ENCODE measurements around the gene BORCS8. TPM values are rescaled to one million over a fixed set of nuclear protein-coding genes. Genes with fewer than 3 reads are reported as not detected.

The BORCS8 gene
- total and polyA plus RNA-seq, 9 donors = 5.4 to 19.0 (median 15.0) TPM

- peak; percentile 89 to 95 (median 92) for DNase-seq
- 4 to 5% (median 5%) methylated on average over 56 to 60 of the region's 60 CpGs for WGBS, 3 donors
- peak within 1 kb of the TSS; percentile 51 for H3K4me3 ChIP-seq
- H3K9me3 ChIP-seq = no peaks in the 10 kb centered on the region
- no peaks in the 10 kb centered on the region for H3K27me3 ChIP-seq
- no peaks in the 10 kb centered on the region for H3K36me3 ChIP-seq
- TF ChIP-seq EP300 (IDR thresholded peaks at IDR 0.05) (no peak), CTCF (IDR thresholded peaks at IDR 0.05) (peak in 1 of 3 donors; percentile 4), POLR2A (IDR thresholded peaks at IDR 0.05) (no peak)
- H3K4me1 ChIP-seq (ENCODE audit: insufficient read depth) = peaks cover 3% of the 10 kb centered on the region
- peak within 1 kb of the TSS; percentile 52 to 54 for H3K27ac ChIP-seq
- intact Hi-C loops (cut with DNase I) = no loop called here
These were observed 11.3 kb upstream of the BORCS8 start, which contains the start of gene NR2C2AP for GRCh38 chr19:19203012-19203856. Gene NR2C2AP (minus strand): TSS chr19:19203414. CDS start chr19:19203060, 354 bp downstream.

- no peaks in the 10 kb centered on the region for H3K27me3 ChIP-seq
- H3K4me3 ChIP-seq = peak overlapping the region; percentile 51
- intact Hi-C loops (cut with DNase I) = no loop called here
- peaks cover 3% of the 10 kb centered on the region for H3K4me1 ChIP-seq (ENCODE audit: insufficient read depth)
- peaks cover 2% of the 10 kb centered on the region for H3K36me3 ChIP-seq
- 4 to 12% (median 5%) methylated on average over 11 of the region's 11 CpGs for WGBS, 3 donors
- H3K9me3 ChIP-seq = no peaks in the 10 kb centered on the region
- no peak for DNase-seq
- H3K27ac ChIP-seq = peak overlapping the region; percentile 52 to 54
- no peak for TF ChIP-seq CTCF (IDR thresholded peaks at IDR 0.05)
- TF ChIP-seq POLR2A (IDR thresholded peaks at IDR 0.05) = no peak
- TF ChIP-seq EP300 (IDR thresholded peaks at IDR 0.05) = no peak
These were observed 10.7 kb upstream of the BORCS8 start for GRCh38 chr19:19202707-19203011.

DNA sequence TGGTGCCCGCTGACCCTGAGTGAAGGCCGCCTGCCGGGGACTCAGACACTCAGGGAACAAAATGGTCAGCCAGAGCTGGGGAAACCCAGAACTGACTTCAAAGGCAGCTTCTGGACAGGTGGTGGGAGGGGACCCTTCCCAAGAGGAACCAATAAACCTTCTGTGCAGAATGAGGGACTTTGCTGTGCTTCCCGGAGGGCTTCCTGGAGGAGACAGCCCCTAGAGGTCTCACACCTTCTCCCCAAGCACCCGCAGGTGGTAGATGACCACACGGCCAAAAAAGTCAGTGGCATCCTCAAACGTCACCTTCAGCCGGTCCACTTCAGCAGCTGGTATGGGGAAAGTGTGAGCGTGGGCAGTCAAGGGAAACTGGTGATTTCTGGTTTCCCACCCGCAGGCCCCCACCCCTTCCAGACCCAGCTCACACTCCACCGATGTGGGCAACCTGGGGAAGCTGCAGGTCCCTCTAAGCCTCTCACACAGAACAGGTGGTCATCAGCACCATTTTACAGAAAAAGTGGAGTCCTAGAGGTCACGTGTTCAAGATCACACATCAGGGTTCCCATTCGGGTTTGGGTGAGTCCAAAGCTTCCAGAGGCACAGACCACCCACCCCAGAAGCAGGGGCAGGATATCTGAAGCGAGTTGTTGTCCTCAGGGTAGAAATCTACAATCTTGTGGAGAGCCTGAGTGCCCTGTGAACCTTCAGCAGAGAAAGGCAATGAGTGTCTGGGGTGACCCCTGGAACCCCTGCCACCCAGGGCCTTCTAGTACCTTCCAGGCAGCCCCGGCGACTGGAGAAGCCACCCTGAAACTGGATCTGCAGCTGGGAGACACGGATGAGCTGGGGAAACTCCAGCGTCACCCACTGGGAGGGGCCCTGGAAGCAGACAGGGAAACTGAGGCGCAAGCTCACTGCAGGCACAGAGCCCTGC, 10.0 kb upstream of the BORCS8 start:
- H3K4me3 ChIP-seq = peak overlapping the region; percentile 51
- intact Hi-C loops (cut with DNase I) = no loop called here
- peaks cover 3% of the 10 kb centered on the region for H3K4me1 ChIP-seq (ENCODE audit: insufficient read depth)
- H3K27me3 ChIP-seq = no peaks in the 10 kb centered on the region
- no peak for TF ChIP-seq EP300 (IDR thresholded peaks at IDR 0.05)
- TF ChIP-seq POLR2A (IDR thresholded peaks at IDR 0.05) = no peak
- no peak for TF ChIP-seq CTCF (IDR thresholded peaks at IDR 0.05)
- H3K36me3 ChIP-seq = peaks cover 2% of the 10 kb centered on the region
- H3K27ac ChIP-seq = no peak overlapping the region
- WGBS, 3 donors = 65 to 76% (median 71%) methylated on average over 19 of the region's 19 CpGs
- DNase-seq = no peak
- H3K9me3 ChIP-seq = no peaks in the 10 kb centered on the region

GRCh38 chr19:19193926-19194325, 2.0 kb upstream of the BORCS8 start:
- TF ChIP-seq CTCF (IDR thresholded peaks at IDR 0.05) = no peak
- TF ChIP-seq EP300 (IDR thresholded peaks at IDR 0.05) = no peak
- no peak for TF ChIP-seq POLR2A (IDR thresholded peaks at IDR 0.05)
- H3K4me1 ChIP-seq (ENCODE audit: insufficient read depth) = peaks cover 4% of the 10 kb centered on the region
- H3K4me3 ChIP-seq = no peak overlapping the region
- peaks cover 2% of the 10 kb centered on the region for H3K36me3 ChIP-seq
- intact Hi-C loops (cut with DNase I) = no loop called here
- no peaks in the 10 kb centered on the region for H3K27me3 ChIP-seq
- WGBS, 3 donors = 61 to 67% (median 64%) methylated on average over 5 of the region's 5 CpGs
- DNase-seq = no peak
- H3K27ac ChIP-seq = peak overlapping the region in 1 of 2 donors; percentile 19
- H3K9me3 ChIP-seq = no peaks in the 10 kb centered on the region

Measured in ovary (tissue), 9 donors.